ENCODE results near the gene RASGRF2.

- TF ChIP-seq CTCF (IDR thresholded peaks at IDR 0.05) = no peak
- TF ChIP-seq POLR2A (IDR thresholded peaks at IDR 0.05) = no peak
Observed at GRCh38 chr5:81044868-81045267, 84.7 kb downstream of the RASGRF2 start.
